Retina (tissue), 1 donor: ENCODE results near the gene SELENOM.

Source experiments
- DNase-seq: peaks from one replicate; pipeline ENCODE4 v3.0.0-alpha.2; 2016

The SELENOM gene

DNA sequence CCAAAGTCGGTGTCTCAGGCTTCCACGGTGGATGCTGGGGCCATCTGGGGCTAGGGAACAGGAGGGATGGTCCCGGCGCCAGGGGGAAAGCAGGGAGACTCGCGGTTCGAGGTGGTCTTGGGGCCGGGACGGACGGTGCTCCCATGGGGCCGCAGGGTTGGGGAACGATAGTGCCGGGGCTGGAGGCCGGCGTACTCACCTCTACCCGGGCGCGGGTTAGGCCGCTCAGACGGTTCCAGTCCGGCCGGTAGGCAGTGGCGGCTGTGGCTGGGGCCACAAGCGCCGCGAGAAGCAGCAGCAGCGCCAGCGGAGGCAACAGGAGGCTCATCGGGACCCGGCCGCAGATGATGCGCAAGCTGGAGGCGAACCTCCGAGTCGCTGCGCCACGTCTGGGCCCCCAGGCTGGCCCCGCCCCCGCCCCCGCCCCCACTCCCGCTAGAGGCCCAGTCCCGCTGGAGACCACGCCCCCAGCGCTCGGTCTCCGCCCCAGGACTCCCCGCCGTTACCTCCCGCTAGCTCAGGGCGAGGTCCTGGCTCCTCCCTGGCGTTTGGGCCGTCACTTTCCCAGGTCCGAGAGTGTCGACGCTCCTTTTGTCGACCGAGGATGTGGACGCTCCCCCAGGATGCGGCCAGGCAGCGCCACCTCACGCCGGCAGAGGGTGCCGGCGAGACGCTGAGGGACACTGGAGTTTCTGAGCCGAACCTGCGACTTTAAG lies at the start of gene SELENOM:
TSS of gene SELENOM (minus strand) at position 391 of the 716 bp plus-strand sequence. CDS start at position 328, 63 bp downstream.
- peak; percentile 94 for DNase-seq

GRCh38 chr22:31155422-31155821 lies 48.1 kb upstream of the SELENOM start:
- no peak for DNase-seq

DNA sequence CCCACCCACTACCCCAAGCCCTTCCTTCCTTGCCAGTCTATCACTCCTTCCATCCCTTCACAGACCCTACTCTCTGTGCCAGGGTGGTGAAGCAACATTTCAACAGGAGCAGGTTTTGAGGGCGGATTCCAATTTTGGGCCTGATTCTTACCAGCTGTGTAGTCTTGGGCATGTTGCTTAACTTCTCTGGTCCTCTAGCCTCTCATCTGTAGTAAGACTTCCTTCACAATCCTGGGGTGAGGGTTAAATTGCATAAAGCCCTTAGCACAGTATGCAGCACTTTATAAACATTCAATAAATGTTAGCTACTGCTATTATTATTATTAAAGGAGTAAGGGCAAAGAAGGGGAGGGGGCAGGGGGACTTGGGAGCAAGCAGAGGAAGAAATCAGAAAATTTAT lies 47.6 kb upstream of the SELENOM start:
- DNase-seq: no peak

DNA sequence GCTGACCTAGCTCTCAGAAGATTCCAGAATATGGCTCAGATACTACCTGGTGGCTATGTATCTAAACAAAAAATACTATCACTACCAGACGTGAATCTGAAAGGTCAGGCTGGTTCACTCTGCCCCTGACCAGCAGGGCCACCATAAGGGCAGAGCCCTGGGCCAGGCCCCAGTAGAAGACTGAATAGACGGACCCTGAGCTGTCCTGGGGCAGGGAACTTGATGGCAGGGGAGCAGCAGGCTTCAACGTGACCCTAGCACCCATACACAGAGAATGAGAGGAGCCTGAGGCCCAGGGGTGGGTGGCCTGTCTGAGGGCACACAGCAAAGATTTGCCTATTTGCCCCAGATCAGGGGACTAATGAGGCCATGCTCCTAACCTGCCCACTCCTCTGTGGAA lies 46.0 kb upstream of the SELENOM start:
- no peak for DNase-seq

- no peak for DNase-seq
These were observed 44.5 kb upstream of the SELENOM start for GRCh38 chr22:31151872-31152271.

- DNase-seq: no peak
These were observed 43.2 kb upstream of the SELENOM start for GRCh38 chr22:31150615-31151014.

- DNase-seq: peak; percentile 76
These were observed 41.7 kb upstream of the SELENOM start for GRCh38 chr22:31148953-31149627.

DNA sequence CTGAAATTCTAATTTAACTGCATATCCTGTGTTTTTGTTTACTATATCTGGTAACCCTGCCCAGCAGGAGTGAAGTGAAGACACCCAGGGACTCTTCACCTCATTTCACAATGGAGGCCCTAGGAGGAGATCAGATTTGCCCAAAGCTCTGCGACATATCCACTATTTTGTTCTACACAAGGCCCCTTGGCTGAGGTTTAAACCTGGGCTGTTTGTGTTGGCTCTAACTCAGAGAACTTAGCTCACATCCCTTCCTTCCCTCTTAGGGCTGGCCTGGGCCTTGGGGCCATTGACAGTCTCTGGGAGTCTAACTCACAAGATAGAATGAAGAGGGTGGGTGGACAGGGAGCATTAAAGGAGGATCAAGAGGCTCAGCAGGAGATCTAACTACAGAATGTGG lies 41.1 kb upstream of the SELENOM start:
- no peak for DNase-seq

- DNase-seq: no peak
These were observed 36.9 kb upstream of the SELENOM start for GRCh38 chr22:31144223-31144622.

DNA sequence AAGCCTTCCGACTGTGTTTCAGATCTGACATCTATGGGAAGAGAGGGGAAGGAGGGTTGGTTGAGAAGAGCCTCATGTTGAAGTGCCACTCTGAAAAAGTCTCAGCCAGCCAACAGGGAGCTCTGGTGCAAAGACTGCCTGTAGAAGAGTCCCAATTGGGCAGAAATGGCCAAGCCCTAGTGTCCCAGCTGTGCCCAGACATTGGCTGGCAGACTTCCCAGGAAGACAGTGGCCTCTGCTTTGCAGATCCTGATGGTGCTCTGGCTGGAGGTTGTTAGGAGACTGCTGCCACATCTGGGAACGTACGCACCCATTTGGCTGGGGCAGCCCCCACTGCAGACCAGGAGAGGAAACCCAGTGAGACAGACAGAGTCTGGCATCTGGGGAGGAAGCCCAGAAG lies 36.2 kb upstream of the SELENOM start:
- DNase-seq: no peak

- no peak for DNase-seq
These were observed 35.7 kb upstream of the SELENOM start for GRCh38 chr22:31143038-31143437.

GRCh38 chr22:31142285-31142684 lies 34.9 kb upstream of the SELENOM start:
- no peak for DNase-seq

- DNase-seq: no peak
These were observed 34.2 kb upstream of the SELENOM start for GRCh38 chr22:31141551-31141950.

- no peak for DNase-seq
These were observed 33.4 kb upstream of the SELENOM start for GRCh38 chr22:31140746-31141145.

- DNase-seq: peak; percentile 83
These were observed 32.7 kb upstream of the SELENOM start, which contains the start of gene PLA2G3 for GRCh38 chr22:31139866-31140716. TSS of gene PLA2G3 (minus strand) at chr22:31140508. CDS start at chr22:31140354, 154 bp downstream.

GRCh38 chr22:31139066-31139465 lies 31.7 kb upstream of the SELENOM start:
- no peak for DNase-seq

DNA sequence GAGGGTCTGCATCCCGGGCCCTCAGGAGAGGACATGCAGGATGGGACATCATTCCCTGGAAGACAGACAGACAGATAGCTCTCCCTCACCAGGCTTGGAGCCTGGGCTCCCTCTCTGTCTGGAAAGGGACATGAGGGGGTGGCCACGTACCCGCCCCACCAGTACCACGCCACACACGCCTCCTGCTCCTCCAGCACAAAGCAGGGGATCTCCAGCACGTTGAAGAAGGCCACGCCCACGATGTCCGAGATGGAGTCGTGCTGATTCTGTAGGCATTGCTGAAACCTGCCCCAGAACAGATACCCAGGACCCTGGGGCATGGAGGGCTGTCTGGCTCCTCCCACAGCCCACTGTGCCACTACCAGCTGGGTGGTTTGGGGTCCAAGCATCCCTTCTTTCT lies 30.8 kb upstream of the SELENOM start:
- no peak for DNase-seq

DNA sequence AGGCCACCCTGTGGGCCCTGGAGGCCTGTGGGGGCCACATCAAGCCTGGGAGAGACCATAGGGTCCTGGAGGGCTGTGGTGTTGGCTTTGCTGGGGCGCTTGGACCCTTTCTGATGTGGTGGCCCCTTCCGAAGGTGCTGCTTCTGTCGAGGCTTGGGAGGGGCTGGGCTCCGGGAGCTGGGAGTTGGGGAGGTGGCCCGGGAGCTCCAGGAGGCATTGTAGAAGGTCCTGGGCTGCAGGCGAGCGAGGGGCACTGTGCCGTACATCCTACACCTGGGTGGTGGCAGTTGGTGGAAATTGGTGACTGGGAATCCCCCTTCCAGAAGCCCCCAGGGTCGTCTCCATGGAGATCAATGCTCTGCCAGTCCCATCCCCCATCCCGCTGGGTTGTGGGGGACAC lies 30.4 kb upstream of the SELENOM start:
- no peak for DNase-seq

GRCh38 chr22:31136711-31137110 lies 29.3 kb upstream of the SELENOM start:
- no peak for DNase-seq

- DNase-seq: no peak
These were observed 28.8 kb upstream of the SELENOM start for GRCh38 chr22:31136155-31136554.

DNA sequence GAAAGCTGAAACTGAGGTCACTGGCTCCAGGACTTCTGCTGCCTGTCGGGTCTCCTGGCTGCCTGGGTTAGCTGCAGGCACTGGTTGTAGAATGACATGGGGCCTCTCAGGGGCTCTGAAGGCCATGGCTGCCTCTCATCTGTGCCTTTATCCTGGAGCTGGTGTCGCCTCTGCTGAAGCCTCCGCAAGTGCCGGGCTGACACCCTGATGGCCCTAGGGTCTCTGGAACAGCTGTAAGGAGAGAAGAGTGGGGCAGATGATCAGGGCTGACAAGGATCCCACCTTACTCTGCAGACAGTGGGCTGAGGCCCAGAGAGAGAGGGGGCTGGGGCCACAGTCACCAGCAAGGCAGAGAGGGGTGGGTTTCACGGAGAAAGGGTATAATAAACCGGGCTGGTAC lies 28.3 kb upstream of the SELENOM start:
- DNase-seq: no peak

GRCh38 chr22:31134688-31135087 lies 27.3 kb upstream of the SELENOM start:
- DNase-seq: no peak

- no peak for DNase-seq
These were observed 26.5 kb upstream of the SELENOM start for GRCh38 chr22:31133911-31134310.

DNA sequence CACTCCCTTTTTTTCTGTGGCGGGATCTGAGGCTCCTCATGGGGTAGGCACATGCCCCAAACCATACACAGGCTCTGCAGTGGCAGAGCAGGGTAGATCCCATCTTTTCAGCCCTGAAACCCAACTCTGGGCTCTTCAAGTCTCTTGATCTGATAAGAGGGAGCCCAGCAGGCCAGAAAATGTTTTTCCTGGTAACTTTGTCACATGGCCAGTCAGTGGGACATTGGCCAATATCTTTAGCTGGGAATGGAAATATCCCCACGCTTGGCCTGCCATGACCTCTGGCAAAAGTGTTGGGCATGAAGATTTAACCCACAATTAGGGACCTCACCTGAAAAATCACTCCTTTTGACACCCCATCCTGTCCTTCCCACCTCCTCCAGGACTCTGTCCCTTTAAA lies 23.5 kb upstream of the SELENOM start:
- no peak for DNase-seq
